Measurements from ENCODE around the gene LY86. TPM values are rescaled to one million over a fixed set of nuclear protein-coding genes. Genes with fewer than 3 reads are reported as not detected.

LY86 gene
- total RNA-seq, 1 experiment from 2014 or later, result not detected

- Histone ChIP-seq H3K23me2 (ENCODE audit: insufficient read length, low read depth, low read length, poor library complexity, severe bottlenecking) (no peaks in the 10 kb centered on the region), H3K14ac (ENCODE audit: insufficient read depth, low read length) (no peak overlapping the region), H3K9ac (ENCODE audit: extremely low read depth, insufficient read length, low read length) (no peak overlapping the region), H3K4me1 (ENCODE audit: insufficient read depth, low read length) (no peaks in the 10 kb centered on the region), H4K91ac (ENCODE audit: insufficient read length, low read depth, low read length) (no peak overlapping the region), H2BK15ac (ENCODE audit: low read depth, low read length) (no peak overlapping the region), H3K18ac (ENCODE audit: insufficient read length, low read depth, low read length) (no peak overlapping the region), H2BK12ac (ENCODE audit: insufficient read length, low read depth, low read length) (no peak overlapping the region), H3K79me2 (ENCODE audit: insufficient read depth, low read length) (no peaks in the 10 kb centered on the region), H3T11ph (ENCODE audit: low read length) (no peak overlapping the region), H2BK20ac (ENCODE audit: low read depth, low read length, poor library complexity, severe bottlenecking) (no peak overlapping the region), H3K4me2 (ENCODE audit: insufficient read depth, insufficient read length, low read length) (no peak overlapping the region), H3K4ac (ENCODE audit: low read depth, low read length) (no peak overlapping the region), H2BK5ac (ENCODE audit: insufficient read length, low read length) (no peak overlapping the region), H4K8ac (replicated peaks; ENCODE audit: insufficient read length, low read depth, low read length) (no peak overlapping the region), H3K23ac (ENCODE audit: insufficient read length, low read depth, low read length) (no peak overlapping the region), H3K56ac (ENCODE audit: insufficient read length, low read depth, low read length) (no peak overlapping the region), H4K5ac (ENCODE audit: insufficient read length, low read depth, low read length) (no peak overlapping the region), H2BK120ac (ENCODE audit: low read depth, low read length, poor library complexity, severe bottlenecking) (no peak overlapping the region), H3K9me3 (ENCODE audit: control insufficient read depth, low read depth, low read length) (no peaks in the 10 kb centered on the region), H2AFZ (ENCODE audit: low read length) (no peak overlapping the region), H3K27ac (ENCODE audit: insufficient read length, low read depth, low read length) (no peak overlapping the region), H2AK5ac (ENCODE audit: insufficient read length, low read length) (no peak overlapping the region), H3K79me1 (ENCODE audit: insufficient read depth, low read depth, low read length, poor library complexity, severe bottlenecking) (no peaks in the 10 kb centered on the region), H4K20me1 (ENCODE audit: control insufficient read depth, insufficient read depth, insufficient read length) (no peaks in the 10 kb centered on the region), H3K27me3 (ENCODE audit: insufficient read depth, low read length) (no peaks in the 10 kb centered on the region)
- H3K4me1 Mint-ChIP-seq, result peaks cover 0 to 2% of the 10 kb centered on the region in 2 experiments; a peak in 2 of 4 replicates
- no peak overlapping the region for H3K27ac Mint-ChIP-seq
- H3K4me3 Mint-ChIP-seq, result no peak overlapping the region
- no CpG with 5 or more reads among the region's 7 CpGs for WGBS (ENCODE audit: extremely low coverage, insufficient read length, low lambda C conversion rate)
- DNase-seq, result no peak
- no peaks in the 10 kb centered on the region for H3K9me3 Mint-ChIP-seq
- no peaks in the 10 kb centered on the region for H3K36me3 Mint-ChIP-seq (ENCODE audit: insufficient read depth in 1 of 3, low read depth in 3 of 3)
- TF ChIP-seq CTCF (conservative IDR thresholded peaks at IDR 0.05), result no peak
- peaks cover 6% of the 10 kb centered on the region for H3K27me3 Mint-ChIP-seq (ENCODE audit: low read depth)
Measured at GRCh38 chr6:6556161-6556737, 32.3 kb upstream of the LY86 start.

All from H9 (cell line).